Progenitor cell of endocrine pancreas (in vitro differentiated cells): Measurements from ENCODE around the gene ZBTB33. TPM values are rescaled to one million over a fixed set of nuclear protein-coding genes. Genes with fewer than 3 reads are reported as not detected.

Experiments
- DNase-seq: peaks from one replicate; pipeline ENCODE4 v3.0.0; 2021; ENCODE audit warnings: low spot score; ENCODE audit not compliant: unreplicated experiment
- H3K27ac Mint-ChIP-seq: 2 replicates; pipeline ENCODE4 v1.8.0; 2021; ENCODE audit warnings: mild to moderate bottlenecking, moderate library complexity, mixed read lengths
- H3K27me3 Mint-ChIP-seq: 2 replicates; pipeline ENCODE4 v1.8.0; 2021; ENCODE audit warnings: mixed read lengths
- H3K36me3 Mint-ChIP-seq: 2 replicates; pipeline ENCODE4 v1.8.0; 2022; ENCODE audit warnings: mixed read lengths; ENCODE audit not compliant: insufficient read depth
- H3K4me1 Mint-ChIP-seq: 2 replicates; pipeline ENCODE4 v1.8.0; 2021; ENCODE audit warnings: low read depth, mixed read lengths
- H3K4me3 Mint-ChIP-seq: 2 replicates; pipeline ENCODE4 v1.8.0; 2021; ENCODE audit warnings: low read depth, mild to moderate bottlenecking, moderate library complexity, mixed read lengths
- H3K9me3 Mint-ChIP-seq: 2 replicates; pipeline ENCODE4 v1.8.0; 2021; ENCODE audit warnings: low read depth, mixed read lengths
- CTCF ChIP-seq: fragments of 200-600 bp; sonication (generic); IDR thresholded peaks from one replicate; pipeline ENCODE4 v1.5.0; 2021; ENCODE audit warnings: antibody characterized with exemption, mild to moderate bottlenecking; ENCODE audit not compliant: unreplicated experiment
- total RNA-seq: library from RNA; stranded (reverse); gene quantifications from 2 replicates; pipeline ENCODE4 v1.2.1, GENCODE V29; 2021

Gene ZBTB33
- total RNA-seq, 1 donor from 2014 or later = 40.4 TPM

- no peak overlapping the region for H3K4me3 Mint-ChIP-seq
- peaks cover 7% of the 10 kb centered on the region for H3K9me3 Mint-ChIP-seq
- TF ChIP-seq CTCF = no peak
- peaks cover 55% of the 10 kb centered on the region for H3K27me3 Mint-ChIP-seq
- H3K4me1 Mint-ChIP-seq = peaks cover 11% of the 10 kb centered on the region
- no peak overlapping the region for H3K27ac Mint-ChIP-seq
- no peak for DNase-seq
- no peaks in the 10 kb centered on the region for H3K36me3 Mint-ChIP-seq
Observed at GRCh38 chrX:120306630-120307029, 56.0 kb downstream of the ZBTB33 start.

Other genes with a start within 250 kb of the ZBTB33 start
- gene RHOXF2B, start 173.1 kb upstream of the ZBTB33 start, total RNA-seq = not detected in 2 replicates
- 0.55 and 1.4 TPM in 2 replicates for gene RHOXF1, start 134.9 kb upstream of the ZBTB33 start, total RNA-seq
- gene RHOXF2, start 92.2 kb upstream of the ZBTB33 start, total RNA-seq = not detected in 2 replicates
- 0.46 and 0.51 TPM in 2 replicates for gene TMEM255A, start 60.6 kb downstream of the ZBTB33 start, total RNA-seq
- gene ATP1B4, start 111.3 kb downstream of the ZBTB33 start, total RNA-seq = not detected in 2 replicates
- gene LAMP2, start 218.5 kb downstream of the ZBTB33 start, total RNA-seq = 64.5 and 71.9 TPM in 2 replicates